ENCODE results near the gene HERC2.

Gene HERC2

GRCh38 chr15:28120359-28120640 lies 201.7 kb downstream of the HERC2 start:
- H3K36me3 ChIP-seq (ENCODE audit: low read length): 0 out of 2 replicates have a peak, but pooled peaks cover 6% of the 10 kb centered on the region

GRCh38 chr15:28118531-28118930 lies 203.4 kb downstream of the HERC2 start:
- Histone ChIP-seq H3K9me2 (replicated peaks; ENCODE audit: insufficient read depth, low read length) (no peaks in the 10 kb centered on the region), H3K36me3 (ENCODE audit: low read length) (0 out of 2 replicates have a peak, but pooled peaks cover under 1% of the 10 kb centered on the region), H3K4me3 (ENCODE audit: insufficient read depth, low read length, poor library complexity, severe bottlenecking) (no peak overlapping the region), H3K9me3 (ENCODE audit: insufficient read depth, low read length) (no peaks in the 10 kb centered on the region), H4K20me1 (ENCODE audit: low read depth, low read length) (no peaks in the 10 kb centered on the region), H2AFZ (ENCODE audit: low read depth, low read length, severe bottlenecking) (no peak overlapping the region), H3K79me2 (ENCODE audit: insufficient read depth, low read length) (no peaks in the 10 kb centered on the region), H3K4me2 (ENCODE audit: low read depth, low read length, poor library complexity, severe bottlenecking) (no peak overlapping the region), H3K27me3 (ENCODE audit: low read length) (no peaks in the 10 kb centered on the region), H3K9ac (ENCODE audit: low read length) (no peak overlapping the region), H3K27ac (ENCODE audit: low read depth, low read length) (no peak overlapping the region), H3F3A (ENCODE audit: insufficient read depth) (no peaks in the 10 kb centered on the region)
- no peak for TF ChIP-seq CTCF (IDR thresholded peaks at IDR 0.05; ENCODE audit: insufficient read depth, low read length, poor library complexity, severe bottlenecking)
- no peak for TF ChIP-seq EZH2phosphoT487 (conservative IDR thresholded peaks at IDR 0.05; ENCODE audit: low read length)

More at GRCh38 chr15:28120359-28120640, 201.7 kb downstream of the HERC2 start:
- no peaks in the 10 kb centered on the region for H3K9me3 ChIP-seq (ENCODE audit: insufficient read depth, low read length)
- no peak for TF ChIP-seq CTCF (IDR thresholded peaks at IDR 0.05; ENCODE audit: insufficient read depth, low read length, poor library complexity, severe bottlenecking)
- no peak for TF ChIP-seq EZH2phosphoT487 (conservative IDR thresholded peaks at IDR 0.05; ENCODE audit: low read length)
- no peak overlapping the region for H3K4me3 ChIP-seq (ENCODE audit: insufficient read depth, low read length, poor library complexity, severe bottlenecking)
- H4K20me1 ChIP-seq (ENCODE audit: low read depth, low read length): no peaks in the 10 kb centered on the region
- no peaks in the 10 kb centered on the region for H3K27me3 ChIP-seq (ENCODE audit: low read length)
- no peaks in the 10 kb centered on the region for H3K79me2 ChIP-seq (ENCODE audit: insufficient read depth, low read length)
- H3K4me2 ChIP-seq (ENCODE audit: low read depth, low read length, poor library complexity, severe bottlenecking): no peak overlapping the region
- no peaks in the 10 kb centered on the region for H3K9me2 ChIP-seq (replicated peaks; ENCODE audit: insufficient read depth, low read length)
- no peak overlapping the region for H3K27ac ChIP-seq (ENCODE audit: low read depth, low read length)
- H2AFZ ChIP-seq (ENCODE audit: low read depth, low read length, severe bottlenecking): no peak overlapping the region
- no peak overlapping the region for H3K9ac ChIP-seq (ENCODE audit: low read length)
- H3F3A ChIP-seq (ENCODE audit: insufficient read depth): no peaks in the 10 kb centered on the region

- Histone ChIP-seq H3K36me3 (ENCODE audit: low read length) (no peaks in the 10 kb centered on the region), H3F3A (ENCODE audit: insufficient read depth) (no peaks in the 10 kb centered on the region), H3K9ac (ENCODE audit: low read length) (no peak overlapping the region), H3K4me2 (ENCODE audit: low read depth, low read length, poor library complexity, severe bottlenecking) (no peak overlapping the region), H2AFZ (ENCODE audit: low read depth, low read length, severe bottlenecking) (no peak overlapping the region), H3K27me3 (ENCODE audit: low read length) (no peaks in the 10 kb centered on the region), H3K9me2 (replicated peaks; ENCODE audit: insufficient read depth, low read length) (no peaks in the 10 kb centered on the region), H3K27ac (ENCODE audit: low read depth, low read length) (no peak overlapping the region), H3K79me2 (ENCODE audit: insufficient read depth, low read length) (no peaks in the 10 kb centered on the region), H3K9me3 (ENCODE audit: insufficient read depth, low read length) (no peaks in the 10 kb centered on the region), H3K4me3 (ENCODE audit: insufficient read depth, low read length, poor library complexity, severe bottlenecking) (no peak overlapping the region), H4K20me1 (ENCODE audit: low read depth, low read length) (no peaks in the 10 kb centered on the region)
- TF ChIP-seq EZH2phosphoT487 (conservative IDR thresholded peaks at IDR 0.05; ENCODE audit: low read length): no peak
- no peak for TF ChIP-seq CTCF (IDR thresholded peaks at IDR 0.05; ENCODE audit: insufficient read depth, low read length, poor library complexity, severe bottlenecking)
These were observed 203.9 kb downstream of the HERC2 start for GRCh38 chr15:28118083-28118482.
